ENCODE data around the gene STK25. TPM values are rescaled to one million over a fixed set of nuclear protein-coding genes. Genes with fewer than 3 reads are reported as not detected.

STK25 gene
- total RNA-seq, 1 donor from 2014 or later = 316 TPM

- peaks cover 1% of the 10 kb centered on the region for H3K36me3 ChIP-seq (ENCODE audit: control insufficient read depth, insufficient read depth, low read length)
- DNase-seq (ENCODE audit: low read depth) = no peak
- H3K4me3 ChIP-seq (ENCODE audit: low read depth, low read length) = no peak overlapping the region
- no peak for TF ChIP-seq CTCF (IDR thresholded peaks at IDR 0.05; ENCODE audit: insufficient read depth, low read length, poor library complexity, severe bottlenecking)
- H3K27me3 ChIP-seq (ENCODE audit: control insufficient read depth, insufficient read depth, low read length) = no peaks in the 10 kb centered on the region
These were observed 17.4 kb downstream of the STK25 start for GRCh38 chr2:241490825-241491506.

- DNase-seq (ENCODE audit: low read depth) = no peak
- Histone ChIP-seq H3K4me3 (ENCODE audit: low read depth, low read length) (no peak overlapping the region), H3K27me3 (ENCODE audit: control insufficient read depth, insufficient read depth, low read length) (no peaks in the 10 kb centered on the region), H3K36me3 (ENCODE audit: control insufficient read depth, insufficient read depth, low read length) (peaks cover 1% of the 10 kb centered on the region)
- no peak for TF ChIP-seq CTCF (IDR thresholded peaks at IDR 0.05; ENCODE audit: insufficient read depth, low read length, poor library complexity, severe bottlenecking)
These were observed 18.4 kb downstream of the STK25 start for GRCh38 chr2:241489733-241490680.

- DNase-seq (ENCODE audit: low read depth) = no peak
- Histone ChIP-seq H3K27me3 (ENCODE audit: control insufficient read depth, insufficient read depth, low read length) (no peaks in the 10 kb centered on the region), H3K36me3 (ENCODE audit: control insufficient read depth, insufficient read depth, low read length) (no peaks in the 10 kb centered on the region), H3K4me3 (ENCODE audit: low read depth, low read length) (no peak overlapping the region)
- no peak for TF ChIP-seq CTCF (IDR thresholded peaks at IDR 0.05; ENCODE audit: insufficient read depth, low read length, poor library complexity, severe bottlenecking)
These were observed 19.3 kb downstream of the STK25 start for GRCh38 chr2:241489088-241489487.

GRCh38 chr2:241485172-241485911 lies 23.0 kb downstream of the STK25 start:
- TF ChIP-seq CTCF (IDR thresholded peaks at IDR 0.05; ENCODE audit: insufficient read depth, low read length, poor library complexity, severe bottlenecking) = no peak
- Histone ChIP-seq H3K27me3 (ENCODE audit: control insufficient read depth, insufficient read depth, low read length) (no peaks in the 10 kb centered on the region), H3K4me3 (ENCODE audit: low read depth, low read length) (no peak overlapping the region), H3K36me3 (ENCODE audit: control insufficient read depth, insufficient read depth, low read length) (no peaks in the 10 kb centered on the region)
- DNase-seq (ENCODE audit: low read depth) = no peak

- TF ChIP-seq CTCF (IDR thresholded peaks at IDR 0.05; ENCODE audit: insufficient read depth, low read length, poor library complexity, severe bottlenecking) = no peak
- Histone ChIP-seq H3K36me3 (ENCODE audit: control insufficient read depth, insufficient read depth, low read length) (no peaks in the 10 kb centered on the region), H3K27me3 (ENCODE audit: control insufficient read depth, insufficient read depth, low read length) (no peaks in the 10 kb centered on the region), H3K4me3 (ENCODE audit: low read depth, low read length) (no peak overlapping the region)
- DNase-seq (ENCODE audit: low read depth) = no peak
These were observed 25.1 kb downstream of the STK25 start for GRCh38 chr2:241483305-241483704.

Measured in kidney epithelial cell (primary cell).